ENCODE data around the gene ST3GAL2. TPM values are rescaled to one million over a fixed set of nuclear protein-coding genes. Genes with fewer than 3 reads are reported as not detected.
A peak's percentile ranks its signal among the peaks of the same experiment; 100 is the strongest.

ST3GAL2 gene
- total and polyA plus RNA-seq, 2 donors (not counting 3 experiments of a cell fraction or from before 2014, with no cell fraction given), result 23.0 to 50.4 TPM

DNA sequence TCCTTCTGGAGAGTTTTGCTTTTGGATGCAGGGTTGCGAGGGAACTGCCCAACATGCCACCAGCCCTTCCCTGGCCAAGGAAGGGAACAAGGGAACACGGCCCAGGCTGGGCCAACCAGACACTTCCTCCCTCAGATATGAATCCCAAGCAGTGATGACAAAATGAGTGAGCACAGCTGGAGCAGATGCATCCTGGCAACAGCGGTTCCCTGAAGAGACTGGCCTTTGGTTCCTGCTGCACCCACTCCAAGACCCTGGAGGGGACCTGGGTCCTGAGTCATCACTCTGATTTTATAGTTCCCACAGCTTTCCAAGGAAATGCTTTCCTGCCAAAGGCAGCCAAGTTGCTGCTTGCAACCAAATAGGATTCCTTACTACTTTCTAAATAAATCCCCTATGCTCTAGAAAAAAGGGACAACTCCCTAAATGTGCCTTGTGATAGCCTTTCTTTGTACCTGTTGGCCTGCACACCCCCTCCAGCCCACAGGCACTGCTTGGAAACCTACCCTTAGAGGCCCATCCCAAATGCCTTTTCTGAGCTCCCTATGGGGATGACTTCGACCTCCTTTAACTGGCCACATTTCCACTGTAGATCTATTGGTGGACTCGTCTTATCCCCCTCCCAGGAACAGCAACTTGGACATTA, 5.3 kb downstream of the ST3GAL2 start:
- Histone ChIP-seq H2AFZ (ENCODE audit: low read depth, low read length) (no peak overlapping the region), H4K20me1 (replicated peaks; ENCODE audit: control insufficient read depth, extremely low read depth, insufficient read depth, low read length) (no peaks in the 10 kb centered on the region), H3K36me3 (ENCODE audit: control insufficient read depth in 2 of 2, extremely low read depth in 1 of 2, insufficient read depth in 2 of 2, low read length in 2 of 2) (peaks cover 0 to 5% of the 10 kb centered on the region in 2 experiments), H3K79me2 (ENCODE audit: control insufficient read depth, insufficient read depth, low read length) (peaks cover 68% of the 10 kb centered on the region), H3K4me2 (ENCODE audit: insufficient read depth, low read length) (peak overlapping the region; percentile 25), H3K27me3 (ENCODE audit: control insufficient read depth in 2 of 2, insufficient read depth in 2 of 2, low read length in 2 of 2) (no peaks in the 10 kb centered on the region), H3K27ac (ENCODE audit: insufficient read depth, low read depth, low read length) (peak overlapping the region; percentile 76), H3K9me1 (replicated peaks; ENCODE audit: control insufficient read depth, extremely low read depth, insufficient read depth, low read length) (no peaks in the 10 kb centered on the region), H3K4me1 (ENCODE audit: control insufficient read depth, extremely low read depth, insufficient read depth, low read length) (peaks cover 69% of the 10 kb centered on the region), H3K9me3 (replicated peaks; ENCODE audit: control insufficient read depth, insufficient read depth, low read length) (no peaks in the 10 kb centered on the region), H3K9ac (replicated peaks; ENCODE audit: extremely low read depth, insufficient read depth, low read length) (peak overlapping the region; percentile 35), H3K4me3 (replicated peaks in 1 of 3; ENCODE audit: insufficient read depth in 1 of 3, low read depth in 1 of 3, low read length in 3 of 3) (no peak overlapping the region)
- TF ChIP-seq FOS (IDR thresholded peaks at IDR 0.05; ENCODE audit: borderline replicate concordance, insufficient read depth, low read length), result peak; percentile 77
- peak; percentile 61 for TF ChIP-seq JUN (IDR thresholded peaks at IDR 0.05; ENCODE audit: borderline replicate concordance, insufficient read depth, insufficient read length, low read depth)
- TF ChIP-seq, protein P1, sequence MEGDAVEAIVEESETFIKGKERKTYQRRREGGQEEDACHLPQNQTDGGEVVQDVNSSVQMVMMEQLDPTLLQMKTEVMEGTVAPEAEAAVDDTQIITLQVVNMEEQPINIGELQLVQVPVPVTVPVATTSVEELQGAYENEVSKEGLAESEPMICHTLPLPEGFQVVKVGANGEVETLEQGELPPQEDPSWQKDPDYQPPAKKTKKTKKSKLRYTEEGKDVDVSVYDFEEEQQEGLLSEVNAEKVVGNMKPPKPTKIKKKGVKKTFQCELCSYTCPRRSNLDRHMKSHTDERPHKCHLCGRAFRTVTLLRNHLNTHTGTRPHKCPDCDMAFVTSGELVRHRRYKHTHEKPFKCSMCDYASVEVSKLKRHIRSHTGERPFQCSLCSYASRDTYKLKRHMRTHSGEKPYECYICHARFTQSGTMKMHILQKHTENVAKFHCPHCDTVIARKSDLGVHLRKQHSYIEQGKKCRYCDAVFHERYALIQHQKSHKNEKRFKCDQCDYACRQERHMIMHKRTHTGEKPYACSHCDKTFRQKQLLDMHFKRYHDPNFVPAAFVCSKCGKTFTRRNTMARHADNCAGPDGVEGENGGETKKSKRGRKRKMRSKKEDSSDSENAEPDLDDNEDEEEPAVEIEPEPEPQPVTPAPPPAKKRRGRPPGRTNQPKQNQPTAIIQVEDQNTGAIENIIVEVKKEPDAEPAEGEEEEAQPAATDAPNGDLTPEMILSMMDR (IDR thresholded peaks at IDR 0.05; ENCODE audit: extremely low read depth in 1 of 2, insufficient read depth in 1 of 2, low read depth in 1 of 2, low read length in 2 of 2), result no peak
- intact Hi-C loops (cut with micrococcal nuclease), result loop anchor here (1.0 kb wide), 1 partner anchor 29 kb away; no protein-coding TSS in a partner anchor
- DNase-seq (ENCODE audit: low read depth, low spot score) (peak; percentile 89), FAIRE-seq (peak; percentile 91)
- ChIA-PET CTCF (interaction anchor here (0.6 to 2.1 kb wide), 9 partner anchors 9 to 64 kb away, joined by 3 to 6 read pairs (median 3); no protein-coding TSS in a partner anchor), POLR2A (interaction anchor here (0.6 to 0.7 kb wide), 2 partner anchors 40 to 88 kb away, joined by 3 read pairs; no protein-coding TSS in a partner anchor)
- dilution Hi-C loops (cut with MboI; ENCODE audit: extremely low pct_ligation_motif_present, low sequenced_read_pairs), result no loop called here
- no TSS peak for BruUV-seq (replicated peaks)

Measured in endothelial cell of umbilical vein (primary cell).